Left cardiac atrium (tissue), 4 donors: ENCODE data around the gene PLEKHA7. TPM values are rescaled to one million over a fixed set of nuclear protein-coding genes. Genes with fewer than 3 reads are reported as not detected.

Experiments
- ATAC-seq, 2 donors: fragments of 200-7000 bp; cut with Tn5 transposase; one replicate each; pipeline ENCODE4 v1.9.1; 2020; ENCODE audit warnings: mild to moderate bottlenecking in 2 of 2, moderate library complexity in 2 of 2
- DNase-seq: peaks from one replicate; pipeline ENCODE4 v3.0.0-alpha.2; 2020
- intact Hi-C, 2 donors: fragments of 100-400 bp; cut with DNase I; formaldehyde crosslinking; loops; one replicate each; pipeline versions ENCODE4 v1.14.1 to v1.15.1; 2022 to 2023
- total RNA-seq, 2 donors: library from RNA; stranded (reverse); fragmentation: NEBNext Ultra II Directional; extraction: Animal tissue kit (Norgen Biotek cat#: 25700); gene quantifications; one replicate each; pipeline ENCODE4 v1.2.1, GENCODE V29; 2021
- donor health status: DM: no; HTN: yes; CAD: no.
- donor health status: DM: no; HTN: yes; CAD: no; lungs with severe emphysema.
- donor health status: DM: yes; HTN: yes; CAD: no.
- donor health status: Dilated cardiomyopathy.

The PLEKHA7 gene
- total RNA-seq, 2 donors from 2014 or later = 23.6 to 31.1 TPM

GRCh38 chr11:16832193-16832539 is 182.0 kb downstream of the PLEKHA7 start:
- ATAC-seq = no peak
- intact Hi-C loops = no loop called here
- DNase-seq = no peak

DNA sequence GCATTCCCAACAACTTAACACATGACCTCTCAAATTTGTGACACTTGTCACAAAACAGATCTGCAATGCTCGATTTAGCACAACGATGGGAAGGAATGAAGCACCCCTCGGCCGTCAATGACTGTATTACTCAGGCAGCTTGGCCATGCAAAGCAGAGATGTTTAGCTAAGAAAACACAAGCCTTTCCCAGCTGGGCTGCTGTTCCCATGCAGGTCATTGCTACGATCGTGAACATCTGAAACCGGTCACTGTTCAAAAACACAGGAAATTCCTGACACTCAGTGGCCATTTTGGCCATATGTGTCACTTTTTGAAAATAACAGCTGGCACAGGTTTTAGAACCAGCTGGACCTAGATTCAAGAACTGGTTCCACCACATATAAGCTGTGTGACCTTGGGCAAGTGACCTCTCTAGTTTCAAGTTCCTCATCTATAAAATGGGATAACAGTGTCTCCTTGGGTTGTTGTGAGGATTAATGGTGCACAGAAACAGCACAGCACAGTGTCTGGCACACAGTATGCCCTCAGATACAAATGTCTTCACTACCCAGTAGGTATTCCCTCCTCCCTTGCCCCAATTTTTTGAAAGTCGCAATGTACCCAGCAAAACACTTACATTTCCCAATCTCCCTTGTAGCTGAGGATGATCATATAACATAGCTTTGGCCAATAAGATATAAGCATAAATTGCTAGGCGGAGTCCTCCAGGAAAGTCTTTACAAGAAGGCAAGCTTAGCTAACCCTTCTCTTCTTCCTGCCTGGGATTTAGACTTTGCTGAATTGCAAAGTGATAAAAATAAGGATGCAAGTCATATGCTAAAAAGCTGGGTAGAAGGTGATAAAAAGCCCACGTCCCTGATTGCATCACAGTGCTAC is 182.7 kb downstream of the PLEKHA7 start:
- intact Hi-C loops = no loop called here
- peak in 1 of 2 donors; percentile 48 for ATAC-seq
- DNase-seq = no peak

- ATAC-seq (no peak), DNase-seq (no peak)
- intact Hi-C loops = loop anchor here in 1 of 2 donors (10.0 kb wide), 1 partner anchor 238 kb away; no protein-coding TSS in a partner anchor
Measured at GRCh38 chr11:16827139-16827538, 187.1 kb downstream of the PLEKHA7 start.

DNA sequence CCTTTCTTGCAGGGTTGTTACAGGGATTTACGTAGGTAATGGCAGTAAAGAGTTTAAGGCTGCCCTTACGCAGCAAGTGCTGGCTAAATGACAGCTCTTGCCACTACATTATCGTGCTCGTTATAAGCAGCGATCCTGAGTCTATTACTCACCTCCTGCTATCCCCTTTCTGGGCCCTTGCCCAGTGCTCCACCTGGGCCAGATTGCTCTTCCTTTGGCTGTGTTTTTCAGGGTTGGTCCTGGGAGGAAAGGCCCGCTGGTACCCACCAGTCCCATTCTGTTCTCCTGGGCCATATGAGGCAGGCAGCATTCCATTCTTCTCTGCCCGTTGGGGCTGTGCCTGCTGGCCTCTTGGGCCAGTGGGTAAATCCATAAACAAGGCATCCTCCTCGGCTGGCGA is 188.2 kb downstream of the PLEKHA7 start:
- ATAC-seq = peak; percentile 39 to 90
- intact Hi-C loops = loop anchor here in 1 of 2 donors (10.0 kb wide), 1 partner anchor 239 kb away; no protein-coding TSS in a partner anchor
- no peak for DNase-seq

- ATAC-seq (no peak), DNase-seq (no peak)
- intact Hi-C loops = loop anchor here in 1 of 2 donors (10.0 kb wide), 1 partner anchor 240 kb away; no protein-coding TSS in a partner anchor
Measured at GRCh38 chr11:16825101-16825500, 189.1 kb downstream of the PLEKHA7 start.

GRCh38 chr11:16820324-16821092 is 193.7 kb downstream of the PLEKHA7 start:
- ATAC-seq (peak; percentile 69 to 77), DNase-seq (peak; percentile 84)
- intact Hi-C loops = loop anchor here in 1 of 2 donors (10.0 kb wide), 1 partner anchor 244 kb away; no protein-coding TSS in a partner anchor

DNA sequence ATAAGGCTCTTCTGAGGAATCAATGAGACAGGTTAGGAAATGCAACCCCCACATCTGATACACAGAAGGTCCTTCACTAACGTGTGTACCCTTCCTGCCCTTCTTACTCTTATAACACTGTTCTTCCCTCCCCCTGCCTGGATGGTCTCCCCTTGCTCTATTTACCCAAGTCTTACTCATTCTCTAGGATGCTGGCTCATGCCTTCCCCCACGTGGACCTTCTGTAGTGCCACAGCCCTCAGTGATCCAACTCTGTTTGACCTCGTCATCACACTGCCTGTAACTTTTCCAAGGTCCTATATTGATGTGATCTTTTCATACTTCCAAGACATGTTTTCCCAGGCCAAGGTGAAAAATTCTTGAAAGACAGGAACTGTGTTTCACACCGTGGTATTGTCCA is 195.9 kb downstream of the PLEKHA7 start:
- intact Hi-C loops = loop anchor here in 1 of 2 donors (10.0 kb wide), 1 partner anchor 117 kb away; no protein-coding TSS in a partner anchor
- DNase-seq (no peak), ATAC-seq (no peak)

DNA sequence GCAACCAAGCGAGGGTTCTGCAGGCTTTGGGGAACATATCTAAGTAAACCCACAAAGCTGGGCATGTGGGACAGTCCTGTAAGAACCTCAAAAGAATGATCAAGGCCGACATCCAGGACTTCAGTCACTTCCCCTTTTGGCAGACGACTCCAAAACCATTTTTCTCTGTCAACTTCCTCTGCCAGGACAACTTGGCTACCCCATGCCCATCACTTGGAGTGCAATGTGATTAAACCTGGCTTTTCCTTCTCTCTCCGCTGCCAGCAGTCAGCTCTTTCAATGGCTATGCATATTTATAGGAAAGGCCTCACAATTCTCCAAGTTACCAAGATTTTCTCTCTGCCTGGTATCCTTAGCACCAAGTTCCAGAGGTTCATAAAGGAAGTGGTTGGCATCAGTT is 196.9 kb downstream of the PLEKHA7 start:
- ATAC-seq = peak in 1 of 2 donors; percentile 38
- intact Hi-C loops = loop anchor here in 1 of 2 donors (10.0 kb wide), 1 partner anchor 117 kb away; no protein-coding TSS in a partner anchor
- no peak for DNase-seq

DNA sequence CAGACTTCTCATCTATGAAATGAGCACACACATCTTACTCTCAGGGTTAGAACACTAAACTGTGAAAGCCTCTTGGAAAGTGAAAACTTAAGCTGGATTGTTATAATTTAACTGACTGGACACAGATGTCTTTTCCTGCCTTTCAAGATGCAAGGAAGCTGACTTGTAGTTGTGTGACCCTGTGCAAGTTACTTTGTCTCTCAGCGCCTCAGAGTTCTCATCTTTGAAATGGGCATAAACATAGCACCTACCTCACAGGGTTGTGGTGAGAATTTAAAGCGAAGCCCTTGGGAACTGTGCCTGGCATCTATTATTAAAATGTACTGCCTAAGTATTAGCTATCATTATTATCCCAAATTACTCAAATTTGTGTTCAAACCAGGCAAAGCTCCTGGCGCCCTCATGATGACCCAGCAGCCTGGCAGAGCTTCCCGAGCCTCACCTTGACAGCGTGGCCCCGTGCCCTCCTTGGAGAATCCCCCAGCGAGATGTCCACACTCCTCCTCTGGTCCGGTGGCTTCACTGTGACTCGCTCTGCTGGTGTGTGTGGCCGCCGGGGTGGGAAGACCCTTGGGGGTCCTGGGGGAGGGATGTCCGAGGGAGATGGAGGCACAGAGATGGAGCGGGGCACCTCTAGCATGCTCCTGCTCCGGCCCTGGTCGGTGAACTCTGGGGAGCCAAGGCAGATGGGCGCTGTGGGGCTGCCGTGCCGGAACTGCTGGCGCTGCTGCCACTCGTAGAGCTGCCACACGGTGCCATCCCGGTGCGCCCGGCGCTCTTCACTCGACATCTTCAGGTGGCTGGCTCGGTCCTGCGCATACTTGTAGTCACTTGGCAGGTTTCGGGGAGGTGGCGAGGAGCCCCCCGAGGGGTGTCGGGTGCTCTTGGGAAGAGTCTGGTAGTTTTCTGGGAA is 197.6 kb downstream of the PLEKHA7 start:
- ATAC-seq = no peak
- intact Hi-C loops = loop anchor here in 1 of 2 donors (10.0 kb wide), 1 partner anchor 118 kb away; no protein-coding TSS in a partner anchor
- no peak for DNase-seq

DNA sequence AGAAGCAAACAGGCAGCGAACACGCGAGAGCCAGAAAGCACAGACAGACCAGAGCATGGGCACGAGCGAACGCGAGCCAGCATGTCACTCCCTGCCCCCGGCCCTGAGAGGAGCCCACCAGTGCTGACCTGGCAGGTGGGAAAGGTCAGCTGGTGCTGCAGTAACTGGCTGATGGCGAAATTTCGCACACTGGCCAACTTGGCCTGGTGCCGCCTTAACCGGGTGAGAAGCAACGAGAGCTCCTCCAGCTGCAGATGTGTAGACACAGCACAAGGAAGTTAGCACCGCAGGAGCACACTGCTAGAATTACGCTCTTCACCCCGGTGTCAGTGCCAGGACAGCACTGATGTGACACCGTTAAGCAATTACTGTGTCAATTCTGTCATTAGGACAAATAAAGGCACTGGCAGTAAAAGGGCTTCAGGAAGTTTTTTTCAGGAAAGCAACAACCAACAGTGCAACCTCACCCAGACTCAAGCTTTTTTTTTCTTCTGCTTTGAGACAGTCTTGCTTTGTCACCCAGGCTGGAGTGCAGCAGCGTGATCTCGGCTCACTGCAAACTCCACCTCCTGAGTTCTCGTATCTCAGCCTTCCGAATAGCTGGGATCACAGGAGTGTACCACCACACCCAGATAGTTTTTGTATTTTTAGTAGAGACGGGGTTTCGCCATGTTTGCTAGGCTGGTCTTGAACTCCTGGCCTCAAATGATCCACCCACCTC is 199.0 kb downstream of the PLEKHA7 start:
- intact Hi-C loops = loop anchor here in 1 of 2 donors (10.0 kb wide), 1 partner anchor 120 kb away; no protein-coding TSS in a partner anchor
- ATAC-seq = peak; percentile 73 to 75
- peak; percentile 73 for DNase-seq

- DNase-seq (no peak), ATAC-seq (peak in 1 of 2 donors; percentile 11)
- intact Hi-C loops = loop anchor here in 1 of 2 donors (10.0 kb wide), 1 partner anchor 120 kb away; no protein-coding TSS in a partner anchor
Measured at GRCh38 chr11:16814410-16815046, 199.7 kb downstream of the PLEKHA7 start.

DNA sequence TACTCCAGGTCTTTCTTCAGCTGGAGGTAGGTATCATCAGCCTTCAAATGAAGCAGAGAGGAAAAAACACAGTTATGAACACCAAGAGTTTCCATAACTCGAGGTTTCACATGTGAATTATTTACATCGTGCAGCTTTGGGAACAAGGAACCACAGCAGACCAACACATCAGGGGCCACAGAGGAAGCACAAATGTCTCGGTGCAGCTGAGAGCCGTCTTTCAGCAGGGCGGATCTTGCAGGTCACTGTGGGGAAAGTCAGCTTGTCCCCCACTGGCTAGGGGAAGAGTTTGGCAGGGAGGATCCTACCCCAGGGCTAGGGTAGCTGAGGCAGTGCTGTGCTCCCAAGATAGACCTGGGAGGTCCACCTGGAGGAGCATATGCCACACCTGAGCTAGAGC is 201.1 kb downstream of the PLEKHA7 start:
- ATAC-seq (no peak), DNase-seq (no peak)
- intact Hi-C loops = loop anchor here in 1 of 2 donors (10.0 kb wide), 1 partner anchor 122 kb away; no protein-coding TSS in a partner anchor

DNA sequence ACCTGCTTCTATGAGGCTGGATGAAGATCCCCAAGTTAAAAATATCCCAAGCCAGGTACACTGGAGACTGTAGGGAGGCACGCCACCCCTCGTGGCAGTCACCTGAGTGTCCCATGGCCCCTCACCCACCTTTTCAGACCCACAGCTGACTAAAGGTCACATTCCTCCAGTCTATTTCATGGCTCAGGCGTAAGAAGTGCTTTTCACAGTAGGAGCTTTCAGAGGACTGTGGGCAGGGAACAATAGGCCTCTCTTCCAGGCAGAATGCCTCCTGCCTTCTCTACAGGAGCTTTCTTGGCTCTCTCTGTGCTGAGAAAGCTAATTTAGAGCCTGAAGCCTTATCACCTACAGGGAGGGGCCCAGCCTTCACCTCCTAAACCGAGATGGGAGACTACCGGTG is 201.9 kb downstream of the PLEKHA7 start:
- intact Hi-C loops = loop anchor here in 1 of 2 donors (10.0 kb wide), 1 partner anchor 123 kb away; no protein-coding TSS in a partner anchor
- DNase-seq (no peak), ATAC-seq (no peak)

DNA sequence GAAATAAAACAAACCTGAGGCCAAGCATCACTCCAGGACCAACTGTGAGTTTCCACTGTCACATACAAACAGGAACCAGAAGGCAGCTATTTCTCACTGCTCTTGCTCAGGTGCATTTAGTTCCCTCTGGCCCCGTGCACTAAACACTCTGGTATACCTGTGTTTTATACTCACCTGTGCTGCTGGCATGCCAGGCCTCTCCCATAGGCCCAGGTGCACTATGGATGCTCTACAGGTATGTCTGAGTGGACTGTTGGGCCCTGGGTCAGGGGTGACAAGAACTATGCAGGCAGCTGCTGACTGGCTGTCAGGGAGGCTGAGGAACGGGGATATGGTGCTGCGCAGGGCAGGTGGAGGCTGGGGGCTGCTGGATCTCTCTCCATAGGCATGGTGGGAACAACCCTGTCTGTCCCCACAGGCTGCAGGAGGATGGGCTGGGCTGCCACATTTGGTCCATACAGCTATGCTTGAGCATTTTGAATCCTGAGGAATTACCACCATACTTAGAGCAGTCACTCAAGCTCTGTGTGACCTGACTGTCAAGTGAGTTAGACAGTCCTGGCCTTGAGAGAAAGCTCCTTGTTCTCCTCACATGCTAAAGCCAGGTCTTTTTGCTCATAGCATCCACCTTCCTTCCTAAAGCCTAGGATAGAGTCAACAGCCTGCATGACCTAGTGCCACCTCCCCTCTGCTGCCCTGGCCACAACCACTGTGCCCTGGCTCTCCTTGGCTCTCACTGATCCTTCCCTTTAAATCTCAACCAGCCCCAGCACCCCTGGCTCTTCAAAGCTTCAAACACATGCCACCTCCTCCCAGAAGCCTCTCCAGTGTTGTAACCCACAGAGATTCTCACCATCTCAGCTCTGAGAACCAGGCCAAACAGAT is 202.8 kb downstream of the PLEKHA7 start:
- intact Hi-C loops = loop anchor here in 1 of 2 donors (10.0 kb wide), 1 partner anchor 123 kb away; no protein-coding TSS in a partner anchor
- ATAC-seq (no peak), DNase-seq (no peak)

DNA sequence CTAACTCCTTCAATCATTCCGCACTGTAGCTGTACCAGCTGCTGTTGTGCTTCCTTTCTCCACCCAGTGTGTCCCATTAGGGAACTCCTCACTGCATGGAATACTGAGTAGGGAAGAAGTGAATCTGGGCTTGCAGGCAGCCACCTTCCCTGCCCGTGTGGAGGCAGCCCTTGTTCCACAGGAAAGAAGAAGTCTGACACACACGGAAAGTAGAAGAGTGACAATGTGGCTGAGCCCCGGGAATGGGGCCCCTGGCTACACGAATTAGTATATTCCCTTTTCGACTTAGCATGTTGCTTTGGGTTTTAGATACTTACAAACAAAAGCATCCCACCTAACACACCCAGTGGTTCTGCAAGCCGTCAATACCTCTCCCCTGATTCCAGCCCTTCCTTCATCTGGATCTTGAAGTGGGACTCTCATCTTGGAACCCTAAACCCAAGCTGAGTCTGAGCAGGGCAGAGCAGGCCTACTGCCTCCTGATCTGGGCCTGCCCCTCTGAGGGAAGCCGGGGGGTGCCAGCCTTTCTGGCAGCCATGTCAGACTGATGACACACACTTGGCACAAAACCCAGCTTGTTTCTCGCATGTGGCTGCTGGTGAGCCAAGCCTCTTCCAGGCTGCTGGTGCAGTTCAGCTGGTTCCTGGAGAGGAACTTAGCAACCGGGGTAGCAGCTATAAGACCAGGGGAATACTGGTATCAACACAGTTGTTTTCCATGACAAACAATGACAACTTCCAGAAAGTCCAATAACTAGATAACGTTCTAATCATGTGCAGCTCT is 204.1 kb downstream of the PLEKHA7 start:
- intact Hi-C loops = loop anchor here in 1 of 2 donors (10.0 kb wide), 1 partner anchor 125 kb away; no protein-coding TSS in a partner anchor
- peak; percentile 75 for DNase-seq
- ATAC-seq = peak; percentile 81 to 82
